GM19372 (cell line): ENCODE data around the gene LYZ.
"Not testable (repeated sequence)": the region's sequence is repeated elsewhere in the genome, so short reads cannot be mapped to it uniquely, and the experiment has no call there.

Experiments used
- ATAC-seq: cut with Tn5 transposase; IDR thresholded peaks from one replicate; pipeline ENCODE4 v1.9.1; 2021; ENCODE audit warnings: mild to moderate bottlenecking, low read depth, moderate library complexity; ENCODE audit not compliant: unreplicated experiment

The LYZ gene

GRCh38 chr12:69348162-69348938 lies at the start of gene LYZ:
Gene LYZ (plus strand): TSS chr12:69348381. CDS start chr12:69348409, 28 bp downstream.
- no peak for ATAC-seq

DNA sequence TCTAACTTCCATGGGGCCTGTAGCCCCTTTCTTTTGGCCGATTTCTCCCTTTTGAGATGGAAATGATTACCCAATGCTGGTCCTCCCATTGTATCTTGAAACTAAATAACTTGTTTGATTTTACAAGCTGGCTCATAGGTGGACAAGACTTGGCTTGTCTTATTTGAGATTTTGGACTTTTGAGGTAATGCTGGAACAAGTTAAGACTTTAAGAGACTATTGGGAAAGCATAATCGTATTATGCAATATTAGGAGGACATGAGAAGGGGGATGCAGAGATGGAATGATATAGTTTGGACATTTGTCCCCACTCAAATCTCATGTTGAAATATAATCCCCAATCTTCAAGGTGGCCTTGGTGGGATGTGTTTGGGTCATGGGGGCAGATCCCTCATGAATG lies 49.2 kb upstream of the LYZ start:
- no peak for ATAC-seq

DNA sequence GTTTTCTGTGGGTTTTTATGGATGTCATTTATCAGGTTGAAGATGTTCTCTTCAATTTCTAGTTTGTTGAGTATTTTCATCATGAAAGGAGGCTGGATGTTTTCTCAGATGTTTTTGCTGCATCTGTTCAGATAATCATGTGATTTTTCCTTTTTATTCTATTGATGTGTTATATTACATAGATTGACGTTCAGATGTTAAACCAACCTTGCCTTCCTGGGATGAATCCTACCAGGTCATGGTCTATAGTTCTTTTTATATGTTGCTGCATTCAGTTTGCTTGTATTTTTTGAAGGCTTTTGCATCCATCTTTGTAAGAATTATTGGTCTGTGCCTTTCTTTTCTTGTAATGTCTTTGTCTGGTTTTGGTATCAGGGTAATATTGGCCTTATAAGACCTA lies 43.9 kb upstream of the LYZ start:
- ATAC-seq, result no peak

DNA sequence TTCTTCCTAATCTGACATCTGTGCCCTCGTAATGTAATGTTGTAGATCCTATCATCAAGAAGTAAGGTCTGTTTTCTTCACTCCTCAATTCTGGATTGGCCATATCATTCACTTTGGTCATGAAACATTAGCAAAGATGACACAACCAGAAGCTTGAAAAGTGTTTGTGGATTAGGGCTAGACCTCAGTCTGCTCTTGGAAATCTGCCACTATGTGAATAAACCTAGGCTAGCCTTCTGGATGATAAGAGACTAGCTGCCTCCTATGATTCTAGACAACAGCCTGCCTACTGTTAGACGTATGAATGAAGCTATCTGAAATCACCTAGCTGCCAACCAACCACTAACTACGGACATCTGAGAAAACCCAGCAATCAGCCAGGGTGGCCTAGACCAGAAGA lies 38.7 kb upstream of the LYZ start:
- no peak for ATAC-seq

DNA sequence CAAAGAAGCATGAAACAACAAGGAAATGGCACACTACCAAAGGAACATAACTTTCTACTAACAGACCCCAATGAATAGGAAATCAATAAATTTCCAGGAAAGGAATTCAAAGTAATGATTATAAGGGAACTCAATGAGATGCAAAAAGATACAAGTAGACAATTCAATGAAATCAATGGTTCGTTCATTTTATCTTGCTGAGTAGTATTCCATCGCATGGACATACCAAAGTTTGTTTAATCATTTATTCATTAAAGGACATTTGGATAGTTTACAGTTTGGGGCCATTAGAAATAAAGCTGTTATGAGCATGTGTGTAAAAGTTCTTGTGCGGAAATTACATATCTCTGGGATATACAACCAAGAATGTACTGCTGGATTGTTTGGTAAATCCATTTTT lies 35.0 kb upstream of the LYZ start:
- ATAC-seq, result no peak

DNA sequence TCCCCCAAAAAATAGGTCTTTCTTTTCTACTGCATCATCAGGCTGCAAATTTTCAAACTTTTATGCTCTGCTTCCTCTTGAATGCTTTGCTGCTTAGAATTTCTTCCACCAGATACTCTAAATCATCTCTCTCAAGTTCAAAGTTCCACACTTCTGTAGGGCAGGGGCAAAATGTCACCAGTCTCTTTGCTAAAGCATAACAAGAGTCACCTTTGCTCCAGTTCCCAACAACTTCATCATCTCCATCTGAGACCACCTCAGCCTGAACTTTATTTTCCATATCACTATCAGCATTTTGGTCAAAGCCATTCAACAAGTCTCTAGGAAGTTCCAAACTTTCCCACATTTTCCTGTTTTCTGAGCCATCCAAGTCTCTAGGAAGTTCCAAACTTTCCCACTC lies 31.4 kb upstream of the LYZ start:
- ATAC-seq, result not testable (repeated sequence)

DNA sequence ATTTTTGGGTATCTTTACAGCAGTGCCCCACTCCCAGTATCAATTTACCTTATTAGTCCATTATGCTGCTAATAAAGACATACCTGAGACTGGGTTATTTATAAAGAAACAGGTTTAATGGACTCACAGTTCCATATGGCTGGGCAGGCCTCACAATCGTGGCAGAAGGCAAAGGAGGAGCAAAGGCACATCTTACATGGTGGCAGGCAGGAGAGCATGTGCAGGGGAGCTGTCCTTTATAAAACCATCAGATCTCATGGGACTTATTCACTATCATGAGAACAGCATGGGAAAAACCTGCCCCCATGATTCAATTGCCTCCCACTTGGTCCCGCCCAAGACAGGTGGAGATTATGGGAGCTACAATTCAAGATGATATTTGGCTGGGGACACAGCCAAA lies 30.9 kb upstream of the LYZ start:
- ATAC-seq, result not testable (repeated sequence)

- no peak for ATAC-seq
Observed at GRCh38 chr12:69318225-69318624, 30.0 kb upstream of the LYZ start.

GRCh38 chr12:69321351-69321750 lies 26.8 kb upstream of the LYZ start:
- ATAC-seq, result no peak

- peak; percentile 93 for ATAC-seq
Observed at GRCh38 chr12:69324797-69325466, 23.2 kb upstream of the LYZ start.

GRCh38 chr12:69328426-69328825 lies 19.8 kb upstream of the LYZ start:
- ATAC-seq, result no peak

- ATAC-seq, result no peak
Observed at GRCh38 chr12:69329669-69330428, 18.3 kb upstream of the LYZ start.

- peak; percentile 88 for ATAC-seq
Observed at GRCh38 chr12:69330475-69331473, 17.4 kb upstream of the LYZ start.

GRCh38 chr12:69331519-69331908 lies 16.7 kb upstream of the LYZ start:
- no peak for ATAC-seq

GRCh38 chr12:69331909-69332684 lies 16.1 kb upstream of the LYZ start:
- no peak for ATAC-seq

DNA sequence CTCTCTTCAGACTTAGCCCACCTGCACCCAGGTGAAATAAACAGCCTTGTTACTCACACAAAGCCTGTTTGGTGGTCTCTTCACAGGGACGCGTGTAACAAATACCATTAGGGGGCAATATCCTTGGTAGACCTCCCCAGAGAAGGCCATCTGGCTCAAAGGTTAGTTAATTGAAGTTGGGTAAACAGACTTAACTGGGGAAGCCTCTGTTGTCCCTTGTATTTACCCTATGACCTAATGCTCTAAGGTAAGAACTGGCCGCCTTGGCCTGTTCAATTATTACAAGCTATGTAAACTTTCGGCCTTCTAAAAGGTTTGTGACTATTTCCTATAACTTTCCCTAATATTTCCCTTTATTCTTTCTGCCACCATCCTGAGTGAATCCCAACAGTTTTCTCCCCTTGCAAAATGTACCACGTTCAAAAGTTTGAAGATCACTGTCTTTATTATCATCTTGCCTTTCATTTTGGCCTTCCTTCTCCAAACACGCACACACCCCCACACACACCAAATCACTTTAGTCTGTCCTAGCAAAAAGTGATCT lies 15.3 kb upstream of the LYZ start:
- ATAC-seq, result no peak

- ATAC-seq, result no peak
Observed at GRCh38 chr12:69334158-69334557, 14.0 kb upstream of the LYZ start.

DNA sequence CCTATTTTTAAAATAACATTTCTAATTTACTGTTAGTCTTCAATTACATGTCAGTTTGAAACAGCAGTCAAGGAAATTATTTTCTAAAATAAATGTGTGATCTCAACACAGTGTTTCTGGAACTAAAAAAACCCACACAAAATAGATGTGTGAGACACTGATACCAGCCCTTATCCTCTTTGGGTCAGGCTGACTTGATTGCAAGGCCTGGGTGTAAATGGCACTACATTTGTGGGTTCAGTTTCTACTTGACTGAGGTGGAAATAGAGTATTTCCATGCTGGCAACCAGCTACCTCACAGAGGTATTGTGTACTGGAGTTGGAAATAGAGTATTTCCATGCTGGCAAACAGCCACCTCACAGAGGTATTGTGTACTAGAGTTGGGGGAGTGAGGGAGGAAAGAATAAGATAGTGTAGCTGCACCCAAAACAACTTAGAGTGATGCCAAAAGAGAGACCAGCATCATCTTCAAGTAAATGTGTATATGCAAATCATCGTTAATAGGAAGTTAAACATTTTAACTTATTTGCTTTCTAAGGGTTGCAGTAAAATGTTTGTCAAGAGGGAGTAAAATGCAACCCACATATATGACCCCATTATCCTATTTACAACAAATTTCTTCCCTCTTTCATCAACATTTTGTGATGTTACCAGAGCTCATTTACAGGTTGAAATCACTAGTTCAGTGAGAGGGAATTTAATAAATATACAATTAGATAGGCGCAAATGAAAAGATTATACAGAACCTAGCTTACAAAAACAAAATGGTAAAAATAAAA lies 10.7 kb upstream of the LYZ start:
- ATAC-seq, result no peak
